ENCODE measurements around the gene LCN15. TPM values are rescaled to one million over a fixed set of nuclear protein-coding genes. Genes with fewer than 3 reads are reported as not detected.
A peak's percentile ranks its signal among the peaks of the same experiment; 100 is the strongest.

The LCN15 gene
- total RNA-seq, 1 donor from 2014 or later: not detected

DNA sequence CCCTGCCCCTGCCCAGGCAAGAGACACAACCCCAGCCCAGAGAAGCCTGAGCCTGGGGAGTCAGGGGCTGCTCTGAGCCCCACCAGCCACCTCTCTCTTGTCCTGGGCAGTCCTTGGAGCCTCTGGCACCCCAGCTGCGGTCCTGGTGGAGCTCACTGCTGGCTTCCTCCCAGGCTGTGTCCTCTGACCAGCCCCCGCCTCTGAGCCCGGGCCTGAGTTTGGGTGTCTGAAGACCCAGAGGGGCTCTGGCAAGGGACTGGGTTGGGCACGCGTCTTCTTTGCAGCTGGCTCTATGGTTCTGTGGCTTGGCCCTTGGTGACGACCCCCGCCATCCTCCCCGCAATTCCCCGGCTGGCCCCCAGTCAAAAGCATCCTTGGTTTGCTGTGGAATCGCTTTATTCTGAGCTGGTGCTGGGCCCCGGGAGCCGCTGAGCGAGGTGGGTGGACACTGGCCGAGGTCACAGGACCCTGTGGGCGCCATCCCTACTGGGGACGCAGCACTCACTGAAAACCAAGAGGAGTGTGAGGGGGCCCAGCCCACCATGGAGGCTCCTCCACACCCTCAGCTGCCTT, 20.6 kb downstream of the LCN15 start:
- H3K27me3 Mint-ChIP-seq (ENCODE audit: unreplicated experiment): peaks cover 2% of the 10 kb centered on the region
- TF ChIP-seq, protein P1, sequence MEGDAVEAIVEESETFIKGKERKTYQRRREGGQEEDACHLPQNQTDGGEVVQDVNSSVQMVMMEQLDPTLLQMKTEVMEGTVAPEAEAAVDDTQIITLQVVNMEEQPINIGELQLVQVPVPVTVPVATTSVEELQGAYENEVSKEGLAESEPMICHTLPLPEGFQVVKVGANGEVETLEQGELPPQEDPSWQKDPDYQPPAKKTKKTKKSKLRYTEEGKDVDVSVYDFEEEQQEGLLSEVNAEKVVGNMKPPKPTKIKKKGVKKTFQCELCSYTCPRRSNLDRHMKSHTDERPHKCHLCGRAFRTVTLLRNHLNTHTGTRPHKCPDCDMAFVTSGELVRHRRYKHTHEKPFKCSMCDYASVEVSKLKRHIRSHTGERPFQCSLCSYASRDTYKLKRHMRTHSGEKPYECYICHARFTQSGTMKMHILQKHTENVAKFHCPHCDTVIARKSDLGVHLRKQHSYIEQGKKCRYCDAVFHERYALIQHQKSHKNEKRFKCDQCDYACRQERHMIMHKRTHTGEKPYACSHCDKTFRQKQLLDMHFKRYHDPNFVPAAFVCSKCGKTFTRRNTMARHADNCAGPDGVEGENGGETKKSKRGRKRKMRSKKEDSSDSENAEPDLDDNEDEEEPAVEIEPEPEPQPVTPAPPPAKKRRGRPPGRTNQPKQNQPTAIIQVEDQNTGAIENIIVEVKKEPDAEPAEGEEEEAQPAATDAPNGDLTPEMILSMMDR (IDR thresholded peaks at IDR 0.05): no peak
- H3K27ac Mint-ChIP-seq (ENCODE audit: unreplicated experiment): no peak overlapping the region
- no peak for DNase-seq (ENCODE audit: extremely low spot score, unreplicated experiment)
- H3K9me3 Mint-ChIP-seq (ENCODE audit: unreplicated experiment): no peaks in the 10 kb centered on the region
- H3K4me1 Mint-ChIP-seq (ENCODE audit: unreplicated experiment): no peaks in the 10 kb centered on the region
- no peak overlapping the region for H3K4me3 Mint-ChIP-seq (ENCODE audit: unreplicated experiment)
- H3K36me3 Mint-ChIP-seq (ENCODE audit: unreplicated experiment): no peaks in the 10 kb centered on the region

DNA sequence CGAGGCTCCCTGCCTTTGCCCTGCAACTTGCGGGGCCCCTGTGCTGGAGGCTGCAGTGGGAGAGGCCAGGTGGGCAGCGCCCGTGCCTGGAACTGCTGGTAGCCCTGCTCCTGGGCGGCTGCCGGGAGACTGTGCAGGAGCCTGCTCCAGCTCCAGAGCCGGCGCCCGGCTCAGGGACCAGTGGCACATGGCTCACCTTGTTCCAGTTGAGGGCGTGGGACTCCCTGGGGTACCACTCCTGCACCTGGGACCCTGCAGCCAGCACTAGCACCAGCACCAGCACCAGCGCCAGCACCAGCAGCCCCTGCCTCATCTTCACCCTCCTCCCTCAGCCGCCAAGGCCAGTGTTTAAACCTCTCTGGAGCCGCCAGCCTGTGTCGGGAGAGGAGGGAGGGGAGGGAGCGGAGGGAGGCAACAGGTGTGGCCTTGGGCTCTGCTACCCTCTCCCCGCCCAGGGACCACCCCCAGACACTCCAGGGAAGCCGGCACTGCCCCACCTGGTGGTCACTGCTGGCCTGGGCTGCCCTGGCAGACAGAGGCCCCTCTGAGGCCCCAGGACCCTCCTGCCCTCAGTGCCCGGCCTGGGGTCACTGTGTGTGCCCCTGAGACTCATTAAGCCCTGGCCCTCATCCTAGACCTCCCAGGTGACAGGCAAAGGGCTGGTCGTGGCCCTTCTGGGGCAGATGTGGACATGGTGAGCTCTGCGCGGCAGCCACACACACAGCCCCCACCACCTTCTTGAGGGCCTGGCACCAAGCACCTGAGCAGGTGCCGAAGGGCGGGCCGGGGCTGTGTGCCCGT, 21.5 kb downstream of the LCN15 start, which contains the start of gene LCN10:
Gene LCN10, minus strand, starts transcription at position 350 of the 801 bp plus-strand sequence. Its CDS starts 37 bp downstream, at position 313.
- H3K9me3 Mint-ChIP-seq (ENCODE audit: unreplicated experiment): no peaks in the 10 kb centered on the region
- H3K27me3 Mint-ChIP-seq (ENCODE audit: unreplicated experiment): peaks cover 7% of the 10 kb centered on the region
- H3K36me3 Mint-ChIP-seq (ENCODE audit: unreplicated experiment): no peaks in the 10 kb centered on the region
- no peak within 1 kb of the TSS for H3K4me3 Mint-ChIP-seq (ENCODE audit: unreplicated experiment)
- DNase-seq (ENCODE audit: extremely low spot score, unreplicated experiment): no peak
- TF ChIP-seq, protein P1 (IDR thresholded peaks at IDR 0.05): peak; percentile 47
- no peak within 1 kb of the TSS for H3K27ac Mint-ChIP-seq (ENCODE audit: unreplicated experiment)
- H3K4me1 Mint-ChIP-seq (ENCODE audit: unreplicated experiment): no peaks in the 10 kb centered on the region

DNA sequence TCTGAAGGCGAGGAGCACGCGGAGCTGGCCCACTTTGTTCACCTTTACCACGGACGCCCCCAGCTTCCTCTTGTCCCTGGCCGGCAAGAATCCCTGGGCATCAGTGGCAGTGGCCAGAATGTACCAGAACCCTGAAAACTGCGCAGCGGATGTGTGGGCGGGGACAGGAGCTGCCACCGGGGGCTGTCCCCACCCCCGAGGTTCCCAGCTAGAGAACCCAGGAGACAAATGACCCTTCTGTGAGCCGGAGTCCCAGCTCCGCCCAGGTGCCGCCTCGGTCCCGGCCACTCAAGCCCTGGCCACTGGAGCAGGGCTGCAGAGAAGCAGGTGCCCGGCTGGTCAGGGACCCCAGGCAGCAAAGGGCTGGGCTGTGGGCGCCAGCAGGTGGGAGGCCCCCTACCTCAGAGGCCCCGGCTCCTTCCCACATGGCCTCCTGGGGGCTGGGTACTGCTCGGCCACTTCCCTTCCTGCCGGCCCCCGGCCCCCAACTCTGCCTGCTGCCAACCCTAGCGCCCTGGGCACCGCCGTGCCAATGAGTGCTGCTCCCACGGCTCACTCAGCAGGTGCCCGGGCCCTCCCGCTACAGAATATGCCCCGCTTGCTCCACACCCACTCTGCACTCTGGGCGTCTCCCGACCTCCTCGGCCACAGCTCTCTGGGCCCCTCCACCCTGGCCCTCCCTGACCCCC, 22.3 kb downstream of the LCN15 start:
- Mint-ChIP-seq H3K9me3 (ENCODE audit: unreplicated experiment) (no peaks in the 10 kb centered on the region), H3K27me3 (ENCODE audit: unreplicated experiment) (peaks cover 9% of the 10 kb centered on the region), H3K4me1 (ENCODE audit: unreplicated experiment) (no peaks in the 10 kb centered on the region), H3K36me3 (ENCODE audit: unreplicated experiment) (no peaks in the 10 kb centered on the region), H3K27ac (ENCODE audit: unreplicated experiment) (no peak overlapping the region), H3K4me3 (ENCODE audit: unreplicated experiment) (no peak overlapping the region)
- no peak for DNase-seq (ENCODE audit: extremely low spot score, unreplicated experiment)
- TF ChIP-seq, protein P1 (IDR thresholded peaks at IDR 0.05): no peak

DNA sequence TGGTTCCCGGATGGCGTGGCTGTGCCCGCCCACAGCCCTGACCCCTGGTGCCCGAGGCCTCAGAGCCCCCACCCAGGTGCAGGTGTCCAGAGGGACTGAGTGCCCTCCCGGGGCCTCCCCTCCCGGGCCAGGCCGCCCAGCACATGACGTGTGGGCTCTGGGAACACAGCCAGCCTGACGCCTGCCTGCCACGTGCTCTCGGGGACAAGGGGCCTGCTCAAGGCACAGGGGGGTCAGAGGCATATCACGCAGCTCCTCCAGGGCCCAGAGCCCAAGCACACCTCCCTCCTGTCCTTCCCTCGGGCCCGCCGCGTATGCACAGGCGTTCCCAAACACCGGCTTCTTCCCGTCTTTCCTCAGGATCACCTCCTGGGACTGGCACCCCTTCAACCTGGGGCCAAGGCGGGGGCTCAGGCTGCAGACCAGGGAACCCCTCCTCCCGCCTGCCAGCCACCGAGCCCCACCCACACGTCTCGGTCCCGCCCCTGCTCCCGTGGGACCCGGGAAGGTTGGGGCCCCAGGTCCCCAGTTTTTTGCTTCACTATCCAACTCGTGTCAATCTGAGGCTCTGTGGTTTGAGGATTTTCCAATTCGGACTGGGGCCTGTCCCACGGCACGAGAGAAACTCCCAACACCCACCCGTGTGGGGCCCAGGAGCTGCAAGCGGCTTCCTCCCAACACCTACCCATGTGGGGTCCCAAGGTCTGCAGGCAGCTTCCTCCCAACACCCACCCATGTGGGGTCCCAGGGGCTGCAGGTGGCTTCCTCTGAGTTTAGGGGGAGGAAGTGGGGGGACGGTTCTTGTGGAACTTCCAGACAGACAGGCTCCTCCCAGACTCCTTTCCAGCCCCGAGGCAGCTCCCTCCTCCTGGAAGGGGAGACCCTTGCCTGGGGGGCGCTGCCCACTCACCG, 23.1 kb downstream of the LCN15 start:
- Mint-ChIP-seq H3K4me1 (ENCODE audit: unreplicated experiment) (no peaks in the 10 kb centered on the region), H3K9me3 (ENCODE audit: unreplicated experiment) (no peaks in the 10 kb centered on the region), H3K27ac (ENCODE audit: unreplicated experiment) (no peak overlapping the region), H3K36me3 (ENCODE audit: unreplicated experiment) (no peaks in the 10 kb centered on the region), H3K4me3 (ENCODE audit: unreplicated experiment) (no peak overlapping the region), H3K27me3 (ENCODE audit: unreplicated experiment) (peaks cover 9% of the 10 kb centered on the region)
- TF ChIP-seq, protein P1 (IDR thresholded peaks at IDR 0.05): no peak
- no peak for DNase-seq (ENCODE audit: extremely low spot score, unreplicated experiment)
